K562 (cell line): Measurements from ENCODE around the gene GPR3. TPM values are rescaled to one million over a fixed set of nuclear protein-coding genes. Genes with fewer than 3 reads are reported as not detected.

ENCODE experiments used
- ARID1B ChIP-seq: fragments of 450-650 bp; IDR thresholded peaks from 2 replicates; pipeline ENCODE4 v1.6.1; 2016; ENCODE audit warnings: antibody characterized with exemption, mild to moderate bottlenecking, inconsistent platforms
- CBX5 ChIP-seq: IDR thresholded peaks from 2 replicates; pipeline ENCODE4 v1.6.1; 2014; ENCODE audit warnings: low read depth, borderline replicate concordance
- GATAD2A ChIP-seq: fragments of 450-650 bp; IDR thresholded peaks from 2 replicates; pipeline ENCODE4 v1.6.1; 2017
- HNRNPL ChIP-seq: fragments of 200-400 bp; formaldehyde crosslinking; IDR thresholded peaks from 2 replicates; pipeline ENCODE4 v1.6.1; 2017; ENCODE audit warnings: low read depth, mild to moderate bottlenecking, low read length
- IFI16 ChIP-seq: fragments of 250-450 bp; sonication (Bioruptor Pico); IDR thresholded peaks from 2 replicates; pipeline ENCODE4 v2.1.2; 2022; ENCODE audit warnings: mild to moderate bottlenecking, inconsistent platforms
- KDM2B ChIP-seq: fragments of 250-450 bp; sonication (Bioruptor Pico); IDR thresholded peaks from 2 replicates; pipeline ENCODE4 v1.8.0; 2021; ENCODE audit warnings: mild to moderate bottlenecking, moderate library complexity
- MYC ChIP-seq, 2 experiments: fragments of 250-450 bp in 1 of 2; sonication (Bioruptor Pico) in 1 of 2; IDR thresholded peaks; 2 replicates each; pipeline versions ENCODE4 v1.5.1 to v1.6.1; 2012 to 2021; ENCODE audit warnings: low read depth in 2 of 2, borderline replicate concordance in 1 of 2, improper control_type of control experiment in 1 of 2, low read length in 1 of 2, mild to moderate bottlenecking in 1 of 2, moderate library complexity in 1 of 2
- POLR2A ChIP-seq: fragments of 450-650 bp; conservative IDR thresholded peaks from 2 replicates; pipeline ENCODE4 v1.6.1; 2016
- RCOR1 ChIP-seq, 2 experiments: IDR thresholded peaks; 2 replicates each; pipeline ENCODE4 v1.6.1; 2012; ENCODE audit warnings: low read depth in 2 of 2, low read length in 2 of 2, borderline replicate concordance in 1 of 2, improper control_type of control experiment in 1 of 2
- SOX6 ChIP-seq: fragments of 450-650 bp; IDR thresholded peaks from 2 replicates; pipeline ENCODE4 v1.6.1; 2014; ENCODE audit warnings: mild to moderate bottlenecking
- TEAD2 ChIP-seq: fragments of 450-650 bp; IDR thresholded peaks from 2 replicates; pipeline ENCODE4 v1.6.1; 2016; ENCODE audit warnings: missing genetic modification characterization, control low read depth, missing compliant biosample characterization
- ZNF79 ChIP-seq: fragments of 250-450 bp; sonication (Bioruptor Pico); IDR thresholded peaks from 2 replicates; pipeline ENCODE4 v1.4.0; 2020; ENCODE audit warnings: low read depth, mild to moderate bottlenecking, moderate library complexity
- polyA plus RNA-seq, 8 experiments: library from polyadenylated mRNA; depleted of rRNA in 4 of 8; stranded (reverse) in 5 of 8; unstranded in 3 of 8; fragments of >200 nt; fragmentation: Nextera tagmentation in 2 of 8; fragmentation: Illumina TruSeq in 1 of 8; extraction: Ambion mirVana in 2 of 8; extraction: Trizol in 1 of 8; gene quantifications; 2 replicates each; pipeline versions ENCODE4 v1.2.1 to v1.2.3, GENCODE V29; 2011 to 2014; ENCODE audit warnings: inconsistent platforms in 1 of 8, missing spikeins in 1 of 8
- total RNA-seq, 7 experiments: library from RNA; depleted of rRNA in 6 of 7; stranded (reverse); fragments of >200 nt in 6 of 7; fragmentation: Illumina TruSeq in 2 of 7; extraction: Trizol in 2 of 7; gene quantifications; 2 replicates each; pipeline versions ENCODE4 v1.2.1 to v1.2.3, GENCODE V29; 2011 to 2021; ENCODE audit warnings: low replicate concordance in 1 of 7
- TF ChIP-seq, protein P1 (sequence below), 2 experiments: fragments of 450-650 bp; formaldehyde crosslinking in 1 of 2; IDR thresholded peaks; 2 replicates each; pipeline versions ENCODE4 v1.4.0 to v1.6.1; 2014 to 2020; ENCODE audit warnings: mild to moderate bottlenecking in 2 of 2, borderline replicate concordance in 1 of 2, low read depth in 1 of 2
- TF ChIP-seq, protein P2 (sequence below): fragments of 250-450 bp; sonication (Bioruptor Pico); IDR thresholded peaks from 2 replicates; pipeline ENCODE4 v1.4.0; 2020; ENCODE audit warnings: mild to moderate bottlenecking, moderate library complexity
- TF ChIP-seq, protein P3 (sequence below): fragments of 450-650 bp; IDR thresholded peaks from 2 replicates; pipeline ENCODE4 v1.6.1; 2016

The GPR3 gene
- total and polyA plus RNA-seq, 9 of the 15 experiments (the other 6 are each of a cell fraction or from before 2014, with no cell fraction given), result 0.24 to 11.5 (median 3.7) TPM

- TF ChIP-seq, protein P1, sequence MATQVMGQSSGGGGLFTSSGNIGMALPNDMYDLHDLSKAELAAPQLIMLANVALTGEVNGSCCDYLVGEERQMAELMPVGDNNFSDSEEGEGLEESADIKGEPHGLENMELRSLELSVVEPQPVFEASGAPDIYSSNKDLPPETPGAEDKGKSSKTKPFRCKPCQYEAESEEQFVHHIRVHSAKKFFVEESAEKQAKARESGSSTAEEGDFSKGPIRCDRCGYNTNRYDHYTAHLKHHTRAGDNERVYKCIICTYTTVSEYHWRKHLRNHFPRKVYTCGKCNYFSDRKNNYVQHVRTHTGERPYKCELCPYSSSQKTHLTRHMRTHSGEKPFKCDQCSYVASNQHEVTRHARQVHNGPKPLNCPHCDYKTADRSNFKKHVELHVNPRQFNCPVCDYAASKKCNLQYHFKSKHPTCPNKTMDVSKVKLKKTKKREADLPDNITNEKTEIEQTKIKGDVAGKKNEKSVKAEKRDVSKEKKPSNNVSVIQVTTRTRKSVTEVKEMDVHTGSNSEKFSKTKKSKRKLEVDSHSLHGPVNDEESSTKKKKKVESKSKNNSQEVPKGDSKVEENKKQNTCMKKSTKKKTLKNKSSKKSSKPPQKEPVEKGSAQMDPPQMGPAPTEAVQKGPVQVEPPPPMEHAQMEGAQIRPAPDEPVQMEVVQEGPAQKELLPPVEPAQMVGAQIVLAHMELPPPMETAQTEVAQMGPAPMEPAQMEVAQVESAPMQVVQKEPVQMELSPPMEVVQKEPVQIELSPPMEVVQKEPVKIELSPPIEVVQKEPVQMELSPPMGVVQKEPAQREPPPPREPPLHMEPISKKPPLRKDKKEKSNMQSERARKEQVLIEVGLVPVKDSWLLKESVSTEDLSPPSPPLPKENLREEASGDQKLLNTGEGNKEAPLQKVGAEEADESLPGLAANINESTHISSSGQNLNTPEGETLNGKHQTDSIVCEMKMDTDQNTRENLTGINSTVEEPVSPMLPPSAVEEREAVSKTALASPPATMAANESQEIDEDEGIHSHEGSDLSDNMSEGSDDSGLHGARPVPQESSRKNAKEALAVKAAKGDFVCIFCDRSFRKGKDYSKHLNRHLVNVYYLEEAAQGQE (IDR thresholded peaks at IDR 0.05; ENCODE audit: borderline replicate concordance), result peak; percentile 43; the same call in 1 of the 2 replicates
- TF ChIP-seq, protein P1 (CRISPR knock-in tag; IDR thresholded peaks at IDR 0.05; ENCODE audit: low read depth), result no peak
- TF ChIP-seq POLR2A (peak; percentile 70), CBX5 (no peak), IFI16 (CRISPR knock-in tag) (no peak), ZNF79 (CRISPR knock-in tag) (no peak), MYC (IDR thresholded peaks at IDR 0.05; ENCODE audit: low read depth, low read length) (peak; percentile 77), MYC (CRISPR knock-in tag; IDR thresholded peaks at IDR 0.05; ENCODE audit: borderline replicate concordance, low read depth) (peak; percentile 75; the same call in 1 of the 2 replicates), GATAD2A (no peak), ARID1B (peak; percentile 50), TEAD2 (no peak), KDM2B (CRISPR knock-in tag) (peak; percentile 58; the same call in 1 of the 2 replicates), RCOR1 (IDR thresholded peaks at IDR 0.05; ENCODE audit: borderline replicate concordance in 1 of 2, low read depth in 2 of 2, low read length in 2 of 2) (peak in 1 of 2 experiments; percentile 71; a peak in 2 of 4 replicates), HNRNPL (no peak), SOX6 (0 out of 2 replicates have a peak, but pooled peaks have one; percentile 36)
- TF ChIP-seq, protein P2, sequence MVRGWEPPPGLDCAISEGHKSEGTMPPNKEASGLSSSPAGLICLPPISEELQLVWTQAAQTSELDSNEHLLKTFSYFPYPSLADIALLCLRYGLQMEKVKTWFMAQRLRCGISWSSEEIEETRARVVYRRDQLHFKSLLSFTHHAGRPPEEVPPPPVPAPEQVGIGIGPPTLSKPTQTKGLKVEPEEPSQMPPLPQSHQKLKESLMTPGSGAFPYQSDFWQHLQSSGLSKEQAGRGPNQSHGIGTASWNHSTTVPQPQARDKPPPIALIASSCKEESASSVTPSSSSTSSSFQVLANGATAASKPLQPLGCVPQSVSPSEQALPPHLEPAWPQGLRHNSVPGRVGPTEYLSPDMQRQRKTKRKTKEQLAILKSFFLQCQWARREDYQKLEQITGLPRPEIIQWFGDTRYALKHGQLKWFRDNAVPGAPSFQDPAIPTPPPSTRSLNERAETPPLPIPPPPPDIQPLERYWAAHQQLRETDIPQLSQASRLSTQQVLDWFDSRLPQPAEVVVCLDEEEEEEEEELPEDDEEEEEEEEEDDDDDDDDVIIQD, result no peak
- TF ChIP-seq, protein P3, sequence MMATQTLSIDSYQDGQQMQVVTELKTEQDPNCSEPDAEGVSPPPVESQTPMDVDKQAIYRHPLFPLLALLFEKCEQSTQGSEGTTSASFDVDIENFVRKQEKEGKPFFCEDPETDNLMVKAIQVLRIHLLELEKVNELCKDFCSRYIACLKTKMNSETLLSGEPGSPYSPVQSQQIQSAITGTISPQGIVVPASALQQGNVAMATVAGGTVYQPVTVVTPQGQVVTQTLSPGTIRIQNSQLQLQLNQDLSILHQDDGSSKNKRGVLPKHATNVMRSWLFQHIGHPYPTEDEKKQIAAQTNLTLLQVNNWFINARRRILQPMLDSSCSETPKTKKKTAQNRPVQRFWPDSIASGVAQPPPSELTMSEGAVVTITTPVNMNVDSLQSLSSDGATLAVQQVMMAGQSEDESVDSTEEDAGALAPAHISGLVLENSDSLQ, result peak; percentile 46
Observed at GRCh38 chr1:27392096-27392777, at the start of gene GPR3 (continued).
